GM18909 (cell line): ENCODE measurements around the gene PRODH2.
"Not testable (repeated sequence)": the region's sequence is repeated elsewhere in the genome, so short reads cannot be mapped to it uniquely, and the experiment has no call there.

Experiments
- ATAC-seq: cut with Tn5 transposase; IDR thresholded peaks from one replicate; pipeline ENCODE4 v1.9.1; 2021; ENCODE audit warnings: mild to moderate bottlenecking; ENCODE audit not compliant: unreplicated experiment, poor library complexity

The PRODH2 gene

GRCh38 chr19:35797663-35798062 is 15.0 kb downstream of the PRODH2 start:
- no peak for ATAC-seq

GRCh38 chr19:35796645-35797542 is 15.8 kb downstream of the PRODH2 start:
- ATAC-seq = no peak

GRCh38 chr19:35795564-35795963 is 17.1 kb downstream of the PRODH2 start:
- ATAC-seq = not testable (repeated sequence)

GRCh38 chr19:35793381-35794165 is 19.1 kb downstream of the PRODH2 start:
- no peak for ATAC-seq

- no peak for ATAC-seq
These were observed 19.8 kb downstream of the PRODH2 start for GRCh38 chr19:35792888-35793287.

- no peak for ATAC-seq
These were observed 20.3 kb downstream of the PRODH2 start for GRCh38 chr19:35792312-35792711.

- no peak for ATAC-seq
These were observed 20.8 kb downstream of the PRODH2 start for GRCh38 chr19:35791814-35792279.

GRCh38 chr19:35790981-35791813 is 21.4 kb downstream of the PRODH2 start:
- ATAC-seq = no peak

- no peak for ATAC-seq
These were observed 22.4 kb downstream of the PRODH2 start for GRCh38 chr19:35789978-35790944.

GRCh38 chr19:35789195-35789977 is 23.3 kb downstream of the PRODH2 start:
- ATAC-seq = no peak

GRCh38 chr19:35788205-35788960 is 24.3 kb downstream of the PRODH2 start:
- no peak for ATAC-seq

GRCh38 chr19:35787227-35787799 is 25.3 kb downstream of the PRODH2 start:
- ATAC-seq = no peak

- ATAC-seq = no peak
These were observed 26.1 kb downstream of the PRODH2 start for GRCh38 chr19:35786299-35787160.

- ATAC-seq = no peak
These were observed 27.4 kb downstream of the PRODH2 start for GRCh38 chr19:35785339-35785627.

GRCh38 chr19:35784503-35785338 is 27.9 kb downstream of the PRODH2 start:
- no peak for ATAC-seq
